ENCODE measurements around the gene MAEA.

The MAEA gene

DNA sequence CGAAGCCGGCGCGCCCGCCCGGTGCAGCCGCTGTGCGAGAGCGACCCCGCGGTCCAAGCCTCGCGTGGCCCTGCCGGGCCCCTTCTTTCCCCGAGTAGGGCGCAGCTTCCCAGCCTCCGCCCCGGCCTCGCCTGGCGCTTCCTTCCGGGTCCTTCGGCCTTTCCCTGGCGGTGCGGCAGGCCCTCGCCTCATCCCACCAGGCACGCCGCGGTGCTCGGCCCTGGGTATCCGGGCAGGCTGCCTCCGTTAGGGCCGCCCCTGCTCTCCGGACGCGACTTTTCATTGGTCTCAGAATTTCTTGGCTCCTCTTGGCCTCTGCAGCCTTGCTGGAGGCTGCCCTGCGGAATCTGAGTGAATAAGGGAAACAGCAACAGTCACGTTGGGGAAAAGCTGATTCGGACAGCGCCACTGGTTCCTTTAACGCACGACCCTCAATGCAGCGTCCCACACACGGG, 57.7 kb downstream of the MAEA start:
- peak overlapping the region; percentile 78 to 88 for H3K4me3 ChIP-seq (ENCODE audit: insufficient read depth in 1 of 2, low read depth in 1 of 2, low read length in 2 of 2)
- H3K18ac ChIP-seq (ENCODE audit: low read depth in 1 of 2, low read length in 2 of 2) = peak overlapping the region; percentile 74 to 94
- H3K14ac ChIP-seq (ENCODE audit: low read length in 2 of 2) = peak overlapping the region in 1 of 2 experiments; percentile 92
- H2AK5ac ChIP-seq (ENCODE audit: low read length, severe bottlenecking) = peak overlapping the region; percentile 22
- H3K79me1 ChIP-seq (replicated peaks; ENCODE audit: low read length, poor library complexity, severe bottlenecking) = peaks cover 40% of the 10 kb centered on the region
- WGBS = under 1% methylated on average over 43 of the region's 43 CpGs
- H2BK15ac ChIP-seq (ENCODE audit: low read depth, poor library complexity, severe bottlenecking) = no peak overlapping the region
- peak overlapping the region; percentile 91 for H2BK5ac ChIP-seq (ENCODE audit: low read depth, low read length, poor library complexity, severe bottlenecking)
- H2BK12ac ChIP-seq (ENCODE audit: low read length in 2 of 2) = no peak overlapping the region
- peak overlapping the region in 1 of 2 experiments; percentile 85 for H3K23ac ChIP-seq (ENCODE audit: low read length in 2 of 2)
- H2AFZ ChIP-seq (ENCODE audit: low read depth, low read length) = peak overlapping the region; percentile 62
- H3K4me1 ChIP-seq (ENCODE audit: control insufficient read depth, insufficient read depth, low read depth, low read length) = peaks cover 32% of the 10 kb centered on the region
- no peaks in the 10 kb centered on the region for H3K27me3 ChIP-seq (ENCODE audit: control insufficient read depth in 1 of 2, insufficient read depth in 1 of 2, low read length in 2 of 2)
- peak overlapping the region; percentile 97 for H2BK120ac ChIP-seq (ENCODE audit: low read depth, low read length)
- peak; percentile 89 for DNase-seq
- H3K9ac ChIP-seq (ENCODE audit: low read length) = peak overlapping the region; percentile 99
- H3K9me3 ChIP-seq (ENCODE audit: control insufficient read depth, low read length) = no peaks in the 10 kb centered on the region
- H4K8ac ChIP-seq (ENCODE audit: low read length) = peak overlapping the region; percentile 81
- peak overlapping the region; percentile 29 for H4K91ac ChIP-seq (ENCODE audit: low read length)
- peak overlapping the region; percentile 91 for H3K27ac ChIP-seq (ENCODE audit: low read length, poor library complexity, severe bottlenecking)
- peak overlapping the region; percentile 79 to 95 for H3K4ac ChIP-seq (ENCODE audit: low read depth in 1 of 2, low read length in 2 of 2)
- H3K4me2 ChIP-seq (ENCODE audit: low read length, poor library complexity, severe bottlenecking) = peak overlapping the region; percentile 46
- H3K36me3 ChIP-seq (ENCODE audit: control insufficient read depth in 1 of 2, insufficient read depth in 2 of 2, low read depth in 1 of 2, low read length in 2 of 2) = peaks cover 24 to 26% of the 10 kb centered on the region in 2 experiments

DNA sequence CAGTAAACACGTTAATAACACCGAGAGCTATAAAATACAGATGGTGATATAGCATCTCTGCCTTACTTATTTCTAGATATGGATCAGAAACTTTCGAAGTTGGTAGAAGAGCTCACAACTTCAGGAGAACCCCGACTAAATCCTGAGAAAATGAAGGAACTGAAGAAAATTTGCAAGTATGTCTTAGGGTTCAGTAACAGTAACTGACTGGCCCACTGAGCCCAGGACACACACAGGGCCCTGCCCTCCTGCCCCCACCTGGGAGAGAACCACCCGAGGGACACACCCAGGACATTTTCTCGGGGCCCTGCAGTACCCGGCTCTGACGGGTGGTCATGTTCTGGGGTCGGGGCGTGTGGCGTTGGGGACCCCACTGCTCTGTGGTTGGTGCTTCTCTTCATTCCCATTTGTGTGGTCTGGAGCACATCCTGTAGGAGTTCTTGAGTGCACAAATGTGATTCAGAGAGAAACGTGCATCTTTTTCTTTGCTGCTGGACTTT, 58.4 kb downstream of the MAEA start:
- H2BK5ac ChIP-seq (ENCODE audit: low read depth, low read length, poor library complexity, severe bottlenecking) = no peak overlapping the region
- H2BK120ac ChIP-seq (ENCODE audit: low read depth, low read length) = no peak overlapping the region
- peak overlapping the region; percentile 78 to 88 for H3K4me3 ChIP-seq (ENCODE audit: insufficient read depth in 1 of 2, low read depth in 1 of 2, low read length in 2 of 2)

GRCh38 chr4:1348746-1349145, 59.1 kb downstream of the MAEA start:
- Histone ChIP-seq H3K14ac (ENCODE audit: low read length in 2 of 2) (no peak overlapping the region), H3K36me3 (ENCODE audit: control insufficient read depth in 1 of 2, insufficient read depth in 2 of 2, low read depth in 1 of 2, low read length in 2 of 2) (peaks cover 36 to 39% of the 10 kb centered on the region in 2 experiments), H3K9me3 (ENCODE audit: control insufficient read depth, low read length) (no peaks in the 10 kb centered on the region), H2BK15ac (ENCODE audit: low read depth, poor library complexity, severe bottlenecking) (no peak overlapping the region), H3K18ac (ENCODE audit: low read depth in 1 of 2, low read length in 2 of 2) (no peak overlapping the region), H2BK5ac (ENCODE audit: low read depth, low read length, poor library complexity, severe bottlenecking) (no peak overlapping the region), H2BK120ac (ENCODE audit: low read depth, low read length) (no peak overlapping the region), H3K27me3 (ENCODE audit: control insufficient read depth in 1 of 2, insufficient read depth in 1 of 2, low read length in 2 of 2) (no peaks in the 10 kb centered on the region), H3K4me3 (ENCODE audit: insufficient read depth in 1 of 2, low read depth in 1 of 2, low read length in 2 of 2) (peak overlapping the region in 1 of 2 experiments; percentile 88), H2BK12ac (ENCODE audit: low read length in 2 of 2) (no peak overlapping the region), H3K23ac (ENCODE audit: low read length in 2 of 2) (no peak overlapping the region), H2AK5ac (ENCODE audit: low read length, severe bottlenecking) (peak overlapping the region; percentile 44), H3K79me1 (replicated peaks; ENCODE audit: low read length, poor library complexity, severe bottlenecking) (peaks cover 42% of the 10 kb centered on the region), H3K4me2 (ENCODE audit: low read length, poor library complexity, severe bottlenecking) (no peak overlapping the region), H4K8ac (ENCODE audit: low read length) (peak overlapping the region; percentile 57), H4K91ac (ENCODE audit: low read length) (peak overlapping the region; percentile 61), H2AFZ (ENCODE audit: low read depth, low read length) (no peak overlapping the region), H3K9ac (ENCODE audit: low read length) (peak overlapping the region; percentile 99), H3K4ac (ENCODE audit: low read depth in 1 of 2, low read length in 2 of 2) (peak overlapping the region in 1 of 2 experiments; percentile 6), H3K27ac (ENCODE audit: low read length, poor library complexity, severe bottlenecking) (no peak overlapping the region), H3K4me1 (ENCODE audit: control insufficient read depth, insufficient read depth, low read depth, low read length) (peaks cover 33% of the 10 kb centered on the region)
- no peak for DNase-seq
- 98% methylated on average over 22 of the region's 25 CpGs for WGBS

More for the DNA sequence above, 58.4 kb downstream of the MAEA start:
- Histone ChIP-seq H2AK5ac (ENCODE audit: low read length, severe bottlenecking) (peak overlapping the region; percentile 44), H2BK12ac (ENCODE audit: low read length in 2 of 2) (peak overlapping the region; percentile 45 to 71), H3K9me3 (ENCODE audit: control insufficient read depth, low read length) (no peaks in the 10 kb centered on the region), H3K4me1 (ENCODE audit: control insufficient read depth, insufficient read depth, low read depth, low read length) (peaks cover 33% of the 10 kb centered on the region), H3K4ac (ENCODE audit: low read depth in 1 of 2, low read length in 2 of 2) (peak overlapping the region; percentile 63 to 96), H3K4me2 (ENCODE audit: low read length, poor library complexity, severe bottlenecking) (peak overlapping the region; percentile 46), H2BK15ac (ENCODE audit: low read depth, poor library complexity, severe bottlenecking) (no peak overlapping the region), H3K18ac (ENCODE audit: low read depth in 1 of 2, low read length in 2 of 2) (peak overlapping the region in 1 of 2 experiments; percentile 74), H2AFZ (ENCODE audit: low read depth, low read length) (no peak overlapping the region), H3K27ac (ENCODE audit: low read length, poor library complexity, severe bottlenecking) (peak overlapping the region; percentile 91), H4K8ac (ENCODE audit: low read length) (peak overlapping the region; percentile 91), H3K23ac (ENCODE audit: low read length in 2 of 2) (no peak overlapping the region), H3K9ac (ENCODE audit: low read length) (peak overlapping the region; percentile 99), H3K36me3 (ENCODE audit: control insufficient read depth in 1 of 2, insufficient read depth in 2 of 2, low read depth in 1 of 2, low read length in 2 of 2) (peaks cover 31 to 32% of the 10 kb centered on the region in 2 experiments), H3K27me3 (ENCODE audit: control insufficient read depth in 1 of 2, insufficient read depth in 1 of 2, low read length in 2 of 2) (no peaks in the 10 kb centered on the region), H3K14ac (ENCODE audit: low read length in 2 of 2) (no peak overlapping the region), H3K79me1 (replicated peaks; ENCODE audit: low read length, poor library complexity, severe bottlenecking) (peaks cover 38% of the 10 kb centered on the region), H4K91ac (ENCODE audit: low read length) (peak overlapping the region; percentile 43)
- 93% methylated on average over 12 of the region's 12 CpGs for WGBS
- DNase-seq = no peak

DNA sequence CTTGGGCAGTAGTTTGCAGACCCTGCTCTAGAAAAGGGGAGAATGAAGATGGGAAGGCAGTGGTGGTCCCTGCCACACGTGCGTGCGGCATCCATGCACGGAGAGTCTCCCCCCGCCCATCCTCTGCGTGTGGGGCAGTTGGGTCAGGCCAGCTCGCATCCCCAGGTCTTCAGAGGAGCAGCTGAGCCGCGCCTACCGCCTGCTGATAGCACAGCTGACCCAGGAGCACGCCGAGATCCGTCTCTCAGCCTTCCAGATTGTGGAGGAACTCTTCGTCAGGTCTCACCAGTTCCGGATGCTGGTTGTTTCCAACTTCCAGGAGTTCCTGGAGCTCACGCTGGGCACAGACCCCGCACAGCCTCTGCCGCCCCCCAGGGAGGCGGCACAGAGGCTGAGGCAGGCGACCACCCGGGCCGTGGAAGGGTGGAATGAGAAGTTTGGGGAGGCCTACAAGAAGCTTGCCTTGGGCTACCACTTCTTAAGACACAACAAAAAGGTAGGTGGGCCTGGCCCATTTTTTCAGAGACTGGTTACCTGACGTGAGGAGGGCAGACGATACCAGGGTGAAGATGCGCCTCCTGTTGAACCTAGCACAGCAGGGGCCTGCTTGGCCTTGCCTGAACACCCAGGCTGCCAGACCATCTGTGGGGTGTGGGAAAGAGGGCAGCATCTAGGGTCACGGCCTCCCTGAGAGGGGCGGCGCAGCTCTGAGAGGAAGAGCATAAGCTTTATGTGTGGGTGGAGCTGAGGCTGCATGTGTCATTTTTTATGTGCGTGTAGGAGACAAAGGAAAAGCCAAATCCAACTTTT, 59.9 kb downstream of the MAEA start:
- Histone ChIP-seq H4K91ac (ENCODE audit: low read length) (peak overlapping the region; percentile 52), H2AK5ac (ENCODE audit: low read length, severe bottlenecking) (no peak overlapping the region), H3K4me1 (ENCODE audit: control insufficient read depth, insufficient read depth, low read depth, low read length) (peaks cover 33% of the 10 kb centered on the region), H2BK120ac (ENCODE audit: low read depth, low read length) (no peak overlapping the region), H3K23ac (ENCODE audit: low read length in 2 of 2) (no peak overlapping the region), H3K14ac (ENCODE audit: low read length in 2 of 2) (no peak overlapping the region), H3K9ac (ENCODE audit: low read length) (peak overlapping the region; percentile 43), H4K8ac (ENCODE audit: low read length) (peak overlapping the region; percentile 56), H3K79me1 (replicated peaks; ENCODE audit: low read length, poor library complexity, severe bottlenecking) (peaks cover 41% of the 10 kb centered on the region), H3K4me3 (ENCODE audit: insufficient read depth in 1 of 2, low read depth in 1 of 2, low read length in 2 of 2) (no peak overlapping the region), H3K9me3 (ENCODE audit: control insufficient read depth, low read length) (no peaks in the 10 kb centered on the region), H3K27ac (ENCODE audit: low read length, poor library complexity, severe bottlenecking) (no peak overlapping the region), H2AFZ (ENCODE audit: low read depth, low read length) (no peak overlapping the region), H3K27me3 (ENCODE audit: control insufficient read depth in 1 of 2, insufficient read depth in 1 of 2, low read length in 2 of 2) (no peaks in the 10 kb centered on the region), H3K36me3 (ENCODE audit: control insufficient read depth in 1 of 2, insufficient read depth in 2 of 2, low read depth in 1 of 2, low read length in 2 of 2) (peaks cover 36 to 46% of the 10 kb centered on the region in 2 experiments), H3K4ac (ENCODE audit: low read depth in 1 of 2, low read length in 2 of 2) (peak overlapping the region in 1 of 2 experiments; percentile 6), H2BK12ac (ENCODE audit: low read length in 2 of 2) (peak overlapping the region in 1 of 2 experiments; percentile 61), H2BK15ac (ENCODE audit: low read depth, poor library complexity, severe bottlenecking) (no peak overlapping the region), H3K18ac (ENCODE audit: low read depth in 1 of 2, low read length in 2 of 2) (no peak overlapping the region), H2BK5ac (ENCODE audit: low read depth, low read length, poor library complexity, severe bottlenecking) (no peak overlapping the region), H3K4me2 (ENCODE audit: low read length, poor library complexity, severe bottlenecking) (no peak overlapping the region)
- WGBS = 94% methylated on average over 29 of the region's 29 CpGs
- DNase-seq = no peak

Data from mesenchymal stem cell (in vitro differentiated cells and primary cell).